Left ventricle myocardium superior (tissue), 1 donor: ENCODE results near the gene UFM1. TPM values are rescaled to one million over a fixed set of nuclear protein-coding genes. Genes with fewer than 3 reads are reported as not detected.
"Not testable (repeated sequence)": the region's sequence is repeated elsewhere in the genome, so short reads cannot be mapped to it uniquely, and the experiment has no call there.

Source experiments
- ATAC-seq: fragments of 200-7000 bp; cut with Tn5 transposase; one replicate; pipeline ENCODE4 v1.9.1; 2020; ENCODE audit warnings: mild to moderate bottlenecking, moderate library complexity
- DNase-seq: peaks from one replicate; pipeline ENCODE4 v3.0.0-alpha.2; 2020
- intact Hi-C: fragments of 100-400 bp; cut with micrococcal nuclease; formaldehyde crosslinking; loops from one replicate; pipeline ENCODE4 v1.11.0; 2022
- long read RNA-seq: library from polyadenylated mRNA; unstranded; transcript quantifications from one replicate; pipeline ENCODE4 v2.0.0, GENCODE V29; 2021
- total RNA-seq: library from RNA; stranded (reverse); fragmentation: NEBNext Ultra II Directional; extraction: Animal tissue kit (Norgen Biotek cat#: 25700); gene quantifications from one replicate; pipeline ENCODE4 v1.2.1, GENCODE V29; 2021
- donor health status: DM: no; HTN: yes; CAD: no; lungs with severe emphysema.

Gene UFM1
- 28.1 TPM for total RNA-seq
- long read RNA-seq, transcript UFM1-201 (6 exons, 3,138 nt), result major isoform, 67 of 96 reads
- long read RNA-seq, partial matches to known transcripts, result 3 of 96 reads
- long read RNA-seq, other reads (novel, unspliced or antisense), result 26 of 96 reads

GRCh38 chr13:38349390-38350113 is at the start of gene UFM1:
Gene UFM1 (plus strand): TSS chr13:38349851. CDS start chr13:38349920, 69 bp downstream.
- intact Hi-C loops, result no loop called here
- DNase-seq (peak; percentile 92), ATAC-seq (peak; percentile 99)

GRCh38 chr13:38301236-38301635 is 48.4 kb upstream of the UFM1 start:
- intact Hi-C loops, result no loop called here
- DNase-seq, result no peak
- no peak for ATAC-seq

GRCh38 chr13:38303816-38304320 is 45.8 kb upstream of the UFM1 start:
- intact Hi-C loops, result no loop called here
- DNase-seq, result no peak

GRCh38 chr13:38308736-38309135 is 40.9 kb upstream of the UFM1 start:
- intact Hi-C loops, result no loop called here
- DNase-seq, result no peak

More at GRCh38 chr13:38303816-38304320, 45.8 kb upstream of the UFM1 start:
- ATAC-seq, result no peak

GRCh38 chr13:38309397-38309796 is 40.3 kb upstream of the UFM1 start:
- intact Hi-C loops, result no loop called here
- DNase-seq, result no peak
- no peak for ATAC-seq

More at GRCh38 chr13:38308736-38309135, 40.9 kb upstream of the UFM1 start:
- no peak for ATAC-seq

GRCh38 chr13:38311175-38311574 is 38.5 kb upstream of the UFM1 start:
- intact Hi-C loops, DNase-seq, ATAC-seq: not testable (repeated sequence)

GRCh38 chr13:38316129-38316528 is 33.5 kb upstream of the UFM1 start:
- intact Hi-C loops, result no loop called here
- no peak for ATAC-seq
- no peak for DNase-seq

GRCh38 chr13:38321654-38322053 is 28.0 kb upstream of the UFM1 start:
- intact Hi-C loops, result no loop called here
- no peak for ATAC-seq
- DNase-seq, result no peak

- intact Hi-C loops, result loop anchor here (5.0 kb wide), 1 partner anchor 122 kb away; no protein-coding TSS in a partner anchor
- DNase-seq (no peak), ATAC-seq (no peak)
Measured at GRCh38 chr13:38325426-38325825, 24.2 kb upstream of the UFM1 start.

- DNase-seq, result no peak
- no peak for ATAC-seq
- intact Hi-C loops, result loop anchor here (5.0 kb wide), 1 partner anchor 119 kb away; no protein-coding TSS in a partner anchor
Measured at GRCh38 chr13:38328699-38329098, 21.0 kb upstream of the UFM1 start.

GRCh38 chr13:38334845-38335244 is 14.8 kb upstream of the UFM1 start:
- no peak for ATAC-seq
- intact Hi-C loops, result no loop called here
- DNase-seq, result no peak

- intact Hi-C loops, result no loop called here
- DNase-seq (no peak), ATAC-seq (no peak)
Measured at GRCh38 chr13:38338089-38338488, 11.6 kb upstream of the UFM1 start.

- intact Hi-C loops, result no loop called here
- ATAC-seq (no peak), DNase-seq (no peak)
Measured at GRCh38 chr13:38340624-38341023, 9.0 kb upstream of the UFM1 start.

GRCh38 chr13:38341149-38341692 is 8.4 kb upstream of the UFM1 start:
- ATAC-seq, result no peak
- intact Hi-C loops, result no loop called here
- no peak for DNase-seq

GRCh38 chr13:38346764-38347163 is 2.9 kb upstream of the UFM1 start:
- no peak for ATAC-seq
- DNase-seq, result no peak
- intact Hi-C loops, result no loop called here

- DNase-seq (no peak), ATAC-seq (no peak)
- intact Hi-C loops, result no loop called here
Measured at GRCh38 chr13:38348861-38349389, 726 bp upstream of the UFM1 start.

GRCh38 chr13:38350114-38350617 is 515 bp downstream of the UFM1 start:
- peak; percentile 66 for DNase-seq
- intact Hi-C loops, result no loop called here
- peak; percentile 64 for ATAC-seq

GRCh38 chr13:38355595-38356119 is 6.0 kb downstream of the UFM1 start:
- ATAC-seq (no peak), DNase-seq (no peak)
- intact Hi-C loops, result no loop called here

GRCh38 chr13:38358684-38359083 is 9.0 kb downstream of the UFM1 start:
- no peak for DNase-seq
- intact Hi-C loops, result no loop called here
- peak; percentile 51 for ATAC-seq
